GM12865 (cell line): Measurements from ENCODE around the gene SLC1A5.

Experiments
- DNase-seq: peaks from one replicate; pipeline ENCODE4 v3.0.0; 2010; ENCODE audit warnings: low read depth
- H3K4me3 ChIP-seq: 2 replicates; pipeline ENCODE4 v1.5.1; 2011; ENCODE audit warnings: mild to moderate bottlenecking, low read depth, low read length, control low read depth
- CTCF ChIP-seq: IDR thresholded peaks from 2 replicates; pipeline ENCODE4 v1.5.1; 2011; ENCODE audit warnings: low read length, control low read depth, low read depth, inconsistent platforms; ENCODE audit not compliant: insufficient read depth; ENCODE audit errors: missing control alignments

SLC1A5 gene

DNA sequence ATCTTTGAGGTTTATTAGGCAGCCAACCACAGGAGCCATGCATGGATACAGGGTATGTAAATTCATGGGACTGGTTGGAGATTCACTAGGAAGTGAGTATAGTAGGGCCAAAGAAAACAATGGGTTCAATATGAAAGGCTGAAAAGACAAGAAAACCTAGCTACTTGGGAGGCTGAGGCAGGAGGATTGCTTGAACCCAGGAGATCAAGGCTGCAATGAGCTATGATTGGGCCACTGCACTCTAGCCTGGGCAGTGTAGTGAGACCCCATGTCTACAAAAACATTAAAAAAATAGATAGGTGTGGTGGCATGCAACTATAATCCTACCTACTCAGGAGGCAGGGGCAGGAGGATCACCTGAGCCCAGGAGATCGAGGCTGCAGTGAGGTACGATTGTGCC lies 10.3 kb upstream of the SLC1A5 start:
- H3K4me3 ChIP-seq: no peak overlapping the region
- no peak for TF ChIP-seq CTCF
- DNase-seq: no peak

DNA sequence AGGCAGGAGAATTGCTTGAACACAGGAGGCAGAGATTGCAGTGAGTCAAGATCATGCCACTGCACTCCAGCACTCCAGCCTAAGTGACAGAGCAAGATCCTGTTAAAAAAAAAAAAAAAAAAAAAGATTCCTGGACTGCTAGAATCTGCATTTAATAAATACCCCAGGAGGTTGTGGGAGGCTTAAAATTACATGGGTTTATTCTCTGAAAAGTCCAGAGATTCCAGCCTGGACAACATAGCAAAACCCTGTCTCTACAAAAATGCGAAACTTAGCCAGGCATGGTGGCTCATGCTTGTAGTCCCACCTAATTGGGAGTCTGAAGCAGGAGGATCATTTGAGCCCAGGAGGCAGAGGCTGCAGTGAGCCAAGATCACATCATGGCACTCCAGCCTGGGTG lies 9.5 kb upstream of the SLC1A5 start:
- TF ChIP-seq CTCF: no peak
- H3K4me3 ChIP-seq: no peak overlapping the region
- DNase-seq: no peak

DNA sequence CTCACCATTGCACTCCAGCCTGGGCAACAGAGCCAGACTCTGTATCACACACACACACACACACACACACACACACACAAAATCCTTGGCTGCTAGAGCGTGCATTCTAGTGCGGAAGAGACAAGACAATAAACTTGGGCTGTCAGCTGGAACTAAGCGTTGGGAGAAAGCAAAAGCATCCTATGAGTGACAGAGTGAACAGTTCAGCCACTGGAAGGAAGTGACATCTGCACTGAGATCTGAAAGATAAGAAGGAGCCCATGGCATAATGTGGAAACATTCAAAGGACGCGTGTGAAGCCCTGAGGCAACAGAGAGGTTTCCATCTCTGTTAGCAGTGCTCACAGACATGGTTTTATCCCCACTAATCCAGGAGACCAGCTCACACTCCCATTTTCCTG lies 3.5 kb upstream of the SLC1A5 start:
- no peak overlapping the region for H3K4me3 ChIP-seq
- DNase-seq: no peak

DNA sequence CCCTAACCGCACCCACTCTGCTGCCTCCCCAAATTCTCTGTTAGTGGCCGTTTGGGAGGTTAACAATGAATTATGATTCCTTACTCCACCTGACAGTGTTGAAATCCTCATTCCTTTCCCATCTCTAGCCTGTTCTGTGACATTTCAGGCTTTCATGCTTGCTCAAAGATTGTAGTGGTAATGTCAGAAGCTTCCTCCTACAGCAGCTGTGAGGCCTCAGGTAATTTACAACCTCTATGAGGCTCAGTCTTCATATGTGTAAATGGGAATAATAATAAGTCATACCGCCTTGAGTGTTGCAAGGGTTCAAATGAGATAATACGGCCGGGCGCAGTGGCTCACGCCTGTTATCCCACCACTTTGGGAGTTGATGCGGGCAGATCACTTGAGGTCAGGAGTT lies 977 bp upstream of the SLC1A5 start:
- no peak for TF ChIP-seq CTCF
- H3K4me3 ChIP-seq: no peak overlapping the region
- no peak for DNase-seq

More for the DNA sequence above, 3.5 kb upstream of the SLC1A5 start:
- no peak for TF ChIP-seq CTCF

DNA sequence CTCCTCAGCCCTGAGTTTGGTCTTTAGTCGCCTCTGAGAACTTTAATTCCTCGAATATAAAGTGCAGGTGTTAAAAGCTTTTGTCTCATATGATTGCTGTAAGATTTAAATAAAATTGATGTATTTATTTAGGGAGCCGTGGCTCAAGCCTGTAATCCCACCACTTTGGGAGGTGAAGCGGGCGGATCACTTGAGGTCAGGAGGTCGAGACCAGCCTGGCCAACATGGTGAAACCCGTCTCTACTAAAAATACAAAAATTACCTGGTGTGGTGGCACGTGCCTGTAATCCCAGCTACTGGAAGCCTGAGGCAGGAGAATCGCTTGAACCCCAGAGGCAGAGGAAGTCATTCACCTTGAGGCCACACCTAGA lies 559 bp upstream of the SLC1A5 start:
- no peak for DNase-seq
- no peak for TF ChIP-seq CTCF
- H3K4me3 ChIP-seq: no peak overlapping the region

DNA sequence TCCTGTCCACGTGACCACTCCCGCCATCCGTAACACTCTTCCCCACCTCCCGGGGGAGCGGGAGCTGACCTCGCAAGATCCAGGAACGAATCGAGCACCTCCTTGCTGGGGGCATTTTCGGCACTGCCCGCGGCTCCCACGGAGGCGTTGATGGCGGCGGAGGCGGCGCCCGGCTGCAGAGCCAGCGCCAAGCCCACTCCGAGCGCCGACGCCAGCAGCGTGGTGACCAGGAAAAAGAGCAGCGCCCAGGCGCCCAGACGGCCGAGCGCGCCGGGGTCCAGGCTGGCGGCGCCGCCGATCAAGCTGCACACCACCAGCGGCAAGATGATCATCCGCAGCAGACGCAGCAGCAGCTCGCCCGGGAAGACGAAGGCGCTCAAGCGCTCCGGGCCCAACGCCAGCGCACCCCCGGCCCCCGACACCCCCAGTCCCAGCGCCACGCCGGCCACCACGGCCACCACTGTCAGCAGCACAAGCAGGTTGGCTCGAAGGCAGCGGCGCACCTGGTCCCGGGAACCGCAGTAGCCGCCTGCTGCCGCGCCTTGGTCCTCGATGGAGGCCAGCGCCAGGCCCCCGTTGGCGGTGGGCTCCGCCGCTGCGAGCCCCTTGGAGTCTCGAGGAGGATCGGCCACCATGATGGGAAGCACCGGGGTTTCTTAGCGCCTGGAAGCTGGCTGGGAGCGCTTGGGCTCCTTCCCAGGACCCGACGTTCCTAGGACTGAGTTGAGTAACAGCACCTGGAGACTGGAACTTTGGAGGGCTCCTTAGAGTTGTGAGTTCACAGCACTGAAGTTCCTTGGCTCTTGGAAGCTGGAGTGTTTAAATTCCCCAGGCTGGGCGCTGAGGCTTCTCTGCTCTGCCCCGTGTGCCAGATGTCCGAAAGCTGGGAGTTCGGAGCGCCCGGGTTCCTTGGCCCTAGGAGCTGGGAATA lies 798 bp downstream of the SLC1A5 start:
- DNase-seq: peak; percentile 45
- peak overlapping the region; percentile 75 for H3K4me3 ChIP-seq
- TF ChIP-seq CTCF: no peak

DNA sequence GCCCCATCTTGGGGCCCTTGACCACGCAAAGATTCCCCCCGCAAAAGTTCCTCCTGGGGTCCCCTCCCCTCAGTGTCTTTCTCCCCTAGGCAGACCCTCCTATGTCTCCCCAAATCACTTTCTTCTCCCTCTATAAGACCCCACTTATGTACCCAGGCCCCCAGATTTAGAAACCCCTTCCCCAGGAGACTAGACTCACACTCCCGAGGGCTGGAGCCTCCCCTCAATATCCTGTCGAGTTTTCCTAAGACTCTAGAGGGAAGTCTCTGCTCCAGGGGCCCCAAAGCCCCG lies 1.4 kb downstream of the SLC1A5 start:
- no peak for TF ChIP-seq CTCF
- DNase-seq: no peak
- peak overlapping the region; percentile 75 for H3K4me3 ChIP-seq
